ENCODE measurements around the gene DMRTA2.

DMRTA2 gene

GRCh38 chr1:50368179-50369007 lies 54.9 kb downstream of the DMRTA2 start:
- H3K4me2 ChIP-seq (ENCODE audit: low read length), result no peak overlapping the region
- no peaks in the 10 kb centered on the region for H3K36me3 ChIP-seq (ENCODE audit: control insufficient read depth, insufficient read depth, low read length)
- H3K9ac ChIP-seq, result no peak overlapping the region
- no peaks in the 10 kb centered on the region for H3K27me3 ChIP-seq (ENCODE audit: control insufficient read depth, insufficient read depth, low read length)
- H3K27ac ChIP-seq, result no peak overlapping the region
- H3K9me3 ChIP-seq (ENCODE audit: control insufficient read depth, low read length), result no peaks in the 10 kb centered on the region
- H3K4me3 ChIP-seq (ENCODE audit: low read depth, low read length), result no peak overlapping the region
- no peaks in the 10 kb centered on the region for H3K4me1 ChIP-seq
- no peaks in the 10 kb centered on the region for H3K79me2 ChIP-seq
- TF ChIP-seq CTCF (IDR thresholded peaks at IDR 0.05), result peak; percentile 63
- H2AFZ ChIP-seq, result no peak overlapping the region
